GM21529 (cell line): ENCODE measurements around the gene TMEM51.
"Not testable (repeated sequence)": the region's sequence is repeated elsewhere in the genome, so short reads cannot be mapped to it uniquely, and the experiment has no call there.

ENCODE experiments used
- ATAC-seq: cut with Tn5 transposase; IDR thresholded peaks from one replicate; pipeline ENCODE4 v1.9.1; 2021; ENCODE audit not compliant: unreplicated experiment

Gene TMEM51

DNA sequence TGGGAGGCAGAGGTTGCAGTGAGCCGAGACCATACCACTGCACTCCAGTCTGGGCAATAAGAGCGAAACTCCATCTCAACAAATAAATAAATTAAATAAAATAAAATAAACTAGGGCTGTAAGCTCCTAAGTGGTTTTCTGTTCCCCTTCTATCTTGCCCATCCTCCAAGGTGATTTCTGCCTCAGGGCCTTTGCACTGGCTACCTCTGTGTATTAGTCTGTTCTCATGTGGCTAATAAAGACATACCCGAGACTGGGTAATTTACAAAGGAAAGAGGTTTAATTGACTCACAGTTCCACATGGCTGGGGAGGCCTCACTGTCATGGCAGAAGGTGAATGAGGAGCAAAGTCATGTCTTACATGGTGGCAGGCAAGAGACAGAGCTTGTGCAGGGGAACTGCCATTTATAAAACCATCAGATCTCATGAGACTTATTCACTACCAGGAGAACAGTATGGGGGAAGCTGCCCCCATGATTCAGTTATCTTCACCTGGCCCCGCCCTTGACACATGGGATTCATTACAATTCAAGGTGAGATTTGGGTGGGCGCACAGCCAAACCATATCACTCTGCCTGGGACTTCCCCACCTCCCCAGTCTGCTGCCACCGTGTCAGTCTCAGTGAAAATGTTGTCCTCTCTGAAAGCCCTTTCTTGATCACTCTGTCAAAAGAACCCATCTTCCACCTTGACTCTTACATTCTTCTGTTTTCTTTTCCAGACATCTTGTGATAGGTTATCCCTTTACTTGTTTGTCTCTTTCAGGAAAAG is 22.0 kb downstream of the TMEM51 start:
- not testable (repeated sequence) for ATAC-seq

DNA sequence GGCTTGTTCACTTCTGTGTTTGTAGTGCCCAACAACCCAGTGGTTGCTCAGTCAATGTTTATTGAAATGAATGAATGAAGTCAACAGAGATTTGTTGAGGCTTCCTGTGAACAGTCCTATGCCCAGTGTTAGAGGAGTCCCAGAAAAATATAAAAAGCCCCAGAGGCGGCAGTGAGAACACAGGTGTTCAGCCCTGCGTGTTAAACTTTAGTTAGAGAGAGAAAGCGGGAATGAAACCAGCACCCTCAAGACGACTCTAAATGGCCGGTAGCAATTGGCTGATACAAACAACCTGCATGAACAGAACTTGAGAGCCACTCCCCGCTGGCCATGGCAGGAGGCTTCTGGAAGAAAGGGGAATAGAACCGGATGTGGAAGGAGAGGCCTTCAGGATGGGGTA is 22.6 kb downstream of the TMEM51 start:
- no peak for ATAC-seq

DNA sequence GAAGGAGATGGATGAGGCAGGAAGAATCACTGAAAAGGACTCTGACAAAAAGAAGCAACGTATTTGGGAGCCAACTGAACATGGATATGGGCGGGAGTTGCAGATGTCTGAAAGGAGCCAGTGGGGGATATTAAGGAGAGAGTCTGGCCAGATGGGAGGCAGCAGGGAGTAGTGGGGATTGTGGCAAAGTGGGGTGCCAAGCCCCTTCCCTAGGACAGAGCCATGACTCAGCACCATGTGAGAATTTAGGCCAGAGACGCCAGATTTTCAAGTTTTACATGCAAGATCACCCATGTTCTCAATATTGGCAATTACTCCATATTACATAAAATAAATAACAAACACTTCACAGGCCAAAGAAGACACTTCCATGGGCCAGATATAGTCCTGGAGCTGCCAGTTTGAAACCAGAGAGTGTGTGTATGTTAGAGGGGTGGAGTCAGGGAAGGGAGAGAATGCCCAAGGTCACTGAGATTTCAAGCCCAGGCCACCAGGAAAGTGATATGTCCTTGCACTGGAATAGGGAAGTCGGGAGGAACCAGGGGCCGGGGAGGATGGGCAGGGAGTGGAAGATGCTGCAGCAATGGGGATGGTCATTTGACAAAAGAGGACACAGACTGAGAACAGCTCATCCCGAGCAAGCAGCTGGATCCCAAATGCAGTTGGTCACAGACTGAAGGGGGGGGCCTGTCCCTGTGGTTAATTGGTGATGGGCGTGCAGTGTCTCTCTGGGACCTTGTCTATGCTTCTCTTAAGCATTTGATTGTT is 23.5 kb downstream of the TMEM51 start:
- no peak for ATAC-seq

DNA sequence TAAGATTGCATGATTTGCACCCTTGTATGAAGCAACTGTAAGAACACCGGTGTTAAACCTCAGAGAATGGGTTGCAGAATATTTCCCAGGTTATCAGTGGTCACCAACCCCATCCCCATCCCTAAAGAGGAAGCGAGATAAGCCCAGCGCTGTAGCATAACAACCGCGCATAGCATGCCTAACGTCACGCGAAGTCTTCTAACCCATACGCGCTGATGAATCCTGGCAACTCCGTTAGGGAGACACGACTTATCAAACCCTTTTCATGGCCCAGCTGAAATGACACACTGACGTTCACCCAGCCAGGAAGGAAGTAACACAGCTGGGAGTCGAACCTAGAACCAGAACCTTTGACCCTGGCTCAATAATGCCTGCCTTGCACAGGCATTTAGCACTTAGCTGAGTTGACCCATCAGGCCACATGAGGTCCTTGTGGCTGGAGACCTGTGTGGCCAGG is 24.2 kb downstream of the TMEM51 start:
- no peak for ATAC-seq

DNA sequence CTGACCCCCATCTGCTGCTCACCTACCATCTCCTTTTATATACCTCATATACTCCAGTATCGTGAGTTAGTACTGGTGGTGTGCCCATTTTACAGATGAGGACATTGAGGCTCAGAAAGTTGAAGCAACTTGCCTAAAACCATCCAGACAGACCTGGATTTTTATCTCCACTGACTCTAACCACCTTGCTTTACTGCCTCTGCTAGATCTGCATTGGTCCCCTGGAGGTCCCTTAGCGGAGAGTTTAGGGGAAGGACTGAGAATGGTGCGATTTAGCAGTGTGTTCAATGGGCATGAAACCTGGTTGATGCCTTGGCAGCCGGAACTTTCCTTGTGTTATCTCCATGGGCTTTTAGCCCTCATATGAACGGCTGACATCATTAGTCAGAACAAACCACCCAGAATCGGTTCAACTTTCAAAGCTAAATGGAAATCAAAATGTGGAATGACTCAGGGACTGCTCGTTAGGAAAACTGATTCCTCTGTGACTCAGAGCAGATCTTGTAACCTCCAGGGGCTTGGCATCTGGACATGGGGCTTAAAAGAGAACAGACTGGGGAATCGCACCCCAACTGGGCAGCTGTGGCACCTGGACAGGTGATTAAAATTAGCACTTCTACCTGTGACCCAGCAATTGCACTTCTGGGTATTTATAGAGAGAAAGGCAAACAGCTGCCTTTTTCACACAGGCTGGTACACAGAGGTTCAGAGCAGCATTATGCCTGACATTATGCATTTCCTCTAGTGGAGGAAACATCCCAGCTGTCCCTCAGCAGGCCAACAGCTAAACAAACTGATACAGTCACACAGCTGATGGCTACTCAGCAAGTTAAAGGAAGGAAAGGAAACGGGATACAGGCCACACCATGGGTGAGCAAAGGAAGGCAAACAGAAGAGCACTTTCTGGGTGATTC is 25.3 kb downstream of the TMEM51 start:
- no peak for ATAC-seq

DNA sequence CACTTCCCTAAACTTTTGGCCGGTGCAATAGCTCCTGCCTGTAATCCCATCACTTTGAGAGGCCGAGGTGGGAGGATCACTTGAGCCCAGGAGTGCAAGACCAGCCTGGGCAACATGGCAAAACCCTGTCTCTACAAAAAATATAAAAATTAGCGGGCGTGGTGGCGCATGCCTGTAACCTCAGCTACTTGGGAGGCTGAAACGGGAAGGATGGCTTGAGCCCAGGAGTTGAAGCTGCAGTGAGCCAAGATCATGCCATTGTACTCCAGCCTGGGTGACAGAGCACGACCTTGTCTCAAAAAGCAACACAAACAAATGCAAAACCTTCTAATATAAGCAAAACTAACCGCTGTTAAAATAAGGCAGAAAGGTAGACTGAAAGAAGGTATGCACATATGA is 25.9 kb downstream of the TMEM51 start:
- ATAC-seq = no peak

DNA sequence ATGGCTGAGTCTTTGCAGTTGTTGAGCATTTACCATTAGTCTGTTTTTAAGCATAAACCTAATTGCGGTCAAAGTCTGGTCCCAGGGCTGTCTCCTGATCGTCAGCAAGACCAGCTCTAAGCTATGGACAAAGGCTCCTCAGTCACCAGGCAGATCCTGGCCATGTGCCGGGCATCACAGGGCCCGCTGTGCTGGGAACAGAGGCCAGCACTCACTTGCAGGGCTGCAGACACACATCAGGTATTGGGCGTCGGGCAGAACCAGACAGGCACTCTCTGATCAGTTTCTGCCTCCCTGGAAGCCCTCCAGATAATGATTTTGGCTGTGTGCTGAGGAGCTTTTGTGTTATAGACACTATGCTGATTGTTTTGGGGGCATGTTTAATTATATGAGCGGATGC is 26.6 kb downstream of the TMEM51 start:
- ATAC-seq = no peak

DNA sequence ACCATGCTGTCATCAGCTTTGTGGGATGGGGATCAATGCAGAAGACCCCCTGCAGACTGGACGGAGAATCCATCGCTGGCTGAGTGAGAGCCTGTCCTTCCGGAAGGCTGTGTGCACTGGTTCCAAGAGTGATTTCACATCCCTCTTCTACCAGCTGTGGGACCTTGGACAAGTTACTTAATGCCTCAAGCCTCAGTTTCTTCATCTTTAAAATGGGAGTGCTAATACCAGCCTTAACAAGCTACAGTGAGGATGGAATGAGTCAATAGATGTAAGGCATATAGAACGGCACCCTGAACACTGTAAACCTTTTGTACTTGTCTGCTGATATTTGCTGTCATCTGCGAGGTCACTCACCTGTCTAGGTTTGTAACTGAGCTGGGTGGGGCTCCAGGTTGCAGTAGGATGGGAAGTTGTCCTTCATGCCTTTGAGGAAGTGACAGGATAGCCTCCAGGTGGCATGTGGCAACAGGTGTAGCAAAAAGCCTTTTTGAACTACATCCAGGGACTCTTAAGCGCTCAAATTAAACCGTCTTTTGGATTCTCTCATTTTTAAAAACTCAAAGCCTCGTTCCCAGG is 27.5 kb downstream of the TMEM51 start:
- ATAC-seq = no peak

DNA sequence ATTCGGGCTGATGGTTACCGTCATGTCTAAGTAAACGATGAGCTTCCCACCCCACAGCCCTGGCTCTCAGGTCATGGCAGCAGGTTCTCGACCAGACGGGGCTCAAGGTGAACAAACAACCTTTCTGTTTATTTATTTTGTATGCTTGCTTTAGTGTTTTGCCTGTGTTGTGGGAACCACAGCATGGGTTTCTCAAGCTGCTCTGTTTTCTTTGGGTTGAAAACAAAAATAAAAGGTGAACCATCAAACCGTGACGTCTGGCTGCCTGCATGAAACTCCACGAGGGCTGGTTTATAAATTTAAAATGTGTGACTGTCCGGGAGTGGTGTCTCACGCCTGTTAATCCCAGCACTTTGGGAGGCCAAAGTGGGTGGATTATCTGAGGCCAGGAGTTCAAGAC is 28.0 kb downstream of the TMEM51 start:
- no peak for ATAC-seq

DNA sequence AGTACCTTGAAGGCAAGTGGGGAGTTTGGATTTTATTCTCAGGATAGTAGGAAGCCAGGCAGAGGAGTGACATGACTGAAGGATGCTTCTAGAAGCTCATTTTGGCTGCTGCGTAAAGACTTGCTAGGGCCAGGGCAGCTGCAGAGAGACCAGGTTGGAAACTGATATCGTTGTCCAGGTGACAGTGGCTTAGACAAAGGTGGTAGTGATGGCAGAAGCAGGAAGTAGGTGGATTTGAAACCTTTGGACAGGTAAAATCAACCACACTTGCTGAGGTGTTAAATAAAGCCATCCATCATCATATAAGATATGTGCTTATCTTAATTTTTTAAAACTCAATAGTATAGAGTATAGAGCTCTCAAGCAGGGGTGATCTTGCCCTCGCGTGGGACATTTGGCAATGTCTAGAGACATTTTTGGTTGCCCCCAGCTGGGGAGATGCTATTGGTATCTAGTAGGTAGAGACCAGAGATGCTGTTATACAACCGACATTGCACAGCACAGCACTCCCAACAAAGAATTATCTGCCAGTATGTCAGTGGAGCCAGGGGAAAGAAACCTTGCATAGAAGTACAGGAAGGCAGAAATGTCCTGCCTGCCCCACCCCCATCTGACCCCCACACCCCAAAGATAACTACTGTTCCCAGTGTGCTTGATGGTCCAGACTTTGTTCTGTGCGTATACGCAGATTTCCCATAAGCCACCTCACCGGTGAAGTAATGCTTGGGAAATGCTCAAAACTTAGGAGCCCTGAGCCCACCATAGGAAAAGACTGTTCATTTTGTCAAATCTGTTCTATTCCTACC is 31.1 kb downstream of the TMEM51 start:
- no peak for ATAC-seq

DNA sequence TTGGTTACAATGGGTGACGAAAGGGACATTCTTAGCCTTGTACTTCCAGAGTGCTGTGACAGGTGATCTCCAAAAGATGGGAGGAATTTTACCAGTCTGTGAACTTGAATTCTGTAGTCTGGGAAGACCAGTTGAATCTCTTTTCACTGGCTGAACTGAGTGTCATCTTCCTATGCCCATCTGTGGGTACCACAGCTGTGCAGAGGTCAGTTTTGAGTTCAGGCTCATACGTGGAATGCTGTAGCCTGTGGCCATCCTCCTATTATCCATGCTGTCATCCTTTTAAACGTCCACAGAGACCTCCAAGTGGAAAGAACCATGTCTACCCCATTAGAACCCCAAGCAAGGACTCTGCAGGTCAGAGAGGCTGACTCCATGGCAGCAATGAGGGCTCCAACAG is 32.1 kb downstream of the TMEM51 start:
- no peak for ATAC-seq

DNA sequence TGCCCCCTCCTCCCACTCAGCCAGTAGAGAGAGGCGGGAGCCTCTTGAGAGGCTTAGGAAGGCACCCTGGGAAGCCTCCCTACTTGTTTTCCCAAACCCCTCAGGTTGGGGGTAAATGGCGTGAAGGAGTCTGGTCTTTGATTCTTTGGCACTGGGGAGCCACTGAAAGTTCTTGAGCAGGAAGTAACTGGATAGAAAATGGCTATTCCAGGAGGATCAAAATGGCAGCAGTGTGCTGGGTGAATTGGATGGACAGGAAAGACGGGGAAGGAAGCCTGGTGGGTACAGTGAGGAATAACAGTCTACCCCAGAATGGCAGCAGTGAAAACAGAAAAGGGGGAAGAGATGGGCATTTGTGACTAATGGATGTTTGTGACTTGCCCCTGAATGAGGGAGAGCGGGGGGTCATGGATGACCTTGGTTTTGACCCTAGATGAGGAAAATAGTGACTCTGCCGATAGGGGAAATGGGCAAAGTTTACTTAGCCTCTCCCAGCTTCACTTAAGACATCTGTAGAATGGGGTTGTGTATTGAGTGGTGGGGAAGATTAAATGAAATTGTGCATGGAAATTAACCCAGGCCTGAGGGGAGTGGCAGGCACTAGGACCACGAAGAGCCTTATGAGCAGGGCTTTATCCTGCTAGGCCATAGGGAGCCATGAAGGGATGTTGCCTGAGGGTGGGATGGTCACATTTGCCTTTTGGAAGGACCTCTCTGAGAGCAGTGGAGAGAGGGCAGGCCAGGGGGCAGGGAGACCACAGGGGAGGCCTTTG is 32.7 kb downstream of the TMEM51 start:
- ATAC-seq = no peak

DNA sequence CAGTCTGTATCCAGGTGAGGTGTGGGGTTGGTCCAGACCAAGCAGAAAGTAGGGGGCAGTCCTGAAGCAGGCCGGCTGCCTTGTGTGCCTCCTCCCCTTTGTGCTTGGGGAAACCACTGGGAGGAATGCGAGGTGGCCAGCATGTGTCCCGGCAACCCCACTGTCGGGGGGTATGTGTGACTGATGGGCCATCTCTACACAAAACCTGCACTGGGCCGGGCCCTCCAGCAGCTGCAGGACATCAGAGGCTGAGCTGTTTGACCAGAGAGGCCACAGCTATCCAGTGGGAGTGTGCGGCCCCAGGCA is 33.3 kb downstream of the TMEM51 start:
- ATAC-seq = no peak

DNA sequence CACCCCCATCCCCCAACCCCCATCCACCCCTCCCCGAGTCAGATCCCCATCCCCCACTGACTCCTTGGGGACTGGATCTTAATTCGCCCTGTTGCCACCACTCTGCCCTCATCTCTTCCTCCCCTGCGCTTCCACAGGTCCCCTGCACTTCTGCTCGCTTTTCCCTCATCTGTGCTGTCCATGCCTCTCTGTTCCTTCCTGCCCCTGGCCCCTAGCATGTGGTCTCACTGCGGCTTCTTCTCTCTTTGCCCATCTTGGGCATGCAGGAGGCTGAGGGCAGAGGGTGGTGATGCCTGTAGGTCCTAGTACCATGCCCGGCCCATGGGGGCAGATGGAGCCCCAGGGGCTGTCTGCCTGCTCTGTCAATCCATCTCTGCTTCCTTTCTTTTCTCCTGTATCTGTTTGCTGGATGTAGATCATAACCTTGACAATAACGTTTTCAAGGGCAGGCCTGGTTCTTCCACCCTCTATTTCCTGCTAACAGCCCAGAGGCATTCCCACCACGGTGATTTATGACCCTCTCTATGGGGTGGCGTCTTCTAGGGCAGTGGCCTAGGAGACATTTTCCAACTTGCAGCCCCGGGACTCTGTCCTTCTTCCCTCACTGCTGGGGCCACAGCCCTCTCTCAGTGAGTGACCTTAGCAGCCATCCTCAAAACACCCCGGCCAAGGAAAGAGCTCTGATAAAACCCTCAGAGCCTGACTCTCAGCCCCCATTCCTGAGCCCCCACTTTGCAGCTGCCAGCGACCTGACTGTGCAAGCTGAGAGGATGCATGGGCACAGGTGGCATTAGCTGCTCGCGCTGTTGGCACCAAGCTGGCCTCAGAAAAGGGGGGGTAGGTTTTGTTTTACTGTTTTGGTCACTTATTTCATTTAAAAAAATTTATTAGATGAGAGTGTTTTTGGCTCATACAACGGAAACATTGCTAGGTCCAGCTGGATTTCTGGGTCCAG is 33.9 kb downstream of the TMEM51 start:
- ATAC-seq = no peak

DNA sequence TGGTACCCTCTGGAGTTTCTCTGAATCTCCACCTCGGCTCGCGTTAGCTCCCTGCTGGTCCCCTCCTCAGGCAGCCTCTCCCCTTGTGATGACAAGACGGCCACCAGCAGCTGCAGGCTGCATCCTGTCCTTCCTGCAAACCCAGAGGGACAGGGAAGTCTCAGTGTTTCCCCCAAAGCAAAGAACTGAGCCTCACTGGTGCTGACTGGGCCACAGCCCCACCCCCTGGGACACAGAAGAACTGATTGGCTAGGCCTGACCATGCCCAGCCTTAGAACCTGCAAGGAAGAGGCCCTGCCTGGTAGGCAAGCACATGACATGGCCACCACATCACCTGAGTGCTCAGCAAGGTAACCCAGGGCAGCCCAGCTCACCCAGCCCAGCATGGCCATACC is 34.6 kb downstream of the TMEM51 start:
- no peak for ATAC-seq

DNA sequence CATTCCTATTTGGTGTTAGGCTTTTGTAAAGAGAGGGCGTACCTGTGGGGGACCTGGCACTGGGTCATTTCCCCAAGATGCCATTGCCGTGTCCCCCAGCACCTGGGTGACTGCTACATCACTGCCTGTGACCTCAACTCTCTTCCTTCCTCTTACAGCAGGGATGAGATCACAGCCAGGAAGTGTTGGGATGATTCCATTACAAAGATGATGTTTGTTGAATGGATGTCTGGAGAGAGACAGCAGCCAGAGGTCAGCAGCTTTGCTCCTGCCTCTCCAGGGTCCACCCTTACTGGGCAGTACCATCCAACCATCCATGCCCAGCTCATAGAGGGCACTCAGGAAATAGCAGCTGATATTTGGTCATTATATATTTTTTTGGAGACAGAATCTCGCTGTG is 35.1 kb downstream of the TMEM51 start:
- no peak for ATAC-seq

DNA sequence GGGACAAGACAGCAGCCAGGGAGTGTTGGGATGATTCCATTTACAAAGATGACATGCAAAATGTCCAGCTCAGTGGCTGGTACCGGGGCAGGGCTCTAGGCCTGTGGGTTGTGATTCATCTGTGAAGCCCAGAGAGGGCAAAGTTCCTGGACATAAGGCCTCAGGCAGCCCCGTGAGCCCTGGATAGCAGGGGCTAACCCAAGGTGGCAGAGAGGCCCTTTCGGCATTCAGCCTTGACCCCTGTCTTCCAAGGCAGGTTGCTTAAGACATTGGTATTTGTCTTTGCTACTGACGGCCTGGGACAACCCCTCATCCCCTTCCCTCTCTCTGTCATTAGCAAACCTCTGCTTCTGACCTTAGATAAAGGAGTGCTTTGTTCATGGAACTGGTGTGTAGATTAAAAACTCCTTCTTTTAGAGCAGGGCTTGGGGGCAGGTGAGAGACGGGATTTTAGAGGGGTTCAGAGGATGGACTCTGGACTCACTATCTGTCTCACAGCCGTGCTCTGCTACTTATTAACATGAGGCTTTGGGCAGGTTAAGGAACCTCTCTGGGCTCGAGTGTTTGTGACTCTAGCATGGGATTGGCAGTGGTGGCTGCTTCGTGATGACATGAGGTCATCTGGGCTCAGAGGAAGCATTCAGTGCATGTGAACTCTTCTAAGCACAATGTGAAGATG is 36.3 kb downstream of the TMEM51 start:
- ATAC-seq = no peak

DNA sequence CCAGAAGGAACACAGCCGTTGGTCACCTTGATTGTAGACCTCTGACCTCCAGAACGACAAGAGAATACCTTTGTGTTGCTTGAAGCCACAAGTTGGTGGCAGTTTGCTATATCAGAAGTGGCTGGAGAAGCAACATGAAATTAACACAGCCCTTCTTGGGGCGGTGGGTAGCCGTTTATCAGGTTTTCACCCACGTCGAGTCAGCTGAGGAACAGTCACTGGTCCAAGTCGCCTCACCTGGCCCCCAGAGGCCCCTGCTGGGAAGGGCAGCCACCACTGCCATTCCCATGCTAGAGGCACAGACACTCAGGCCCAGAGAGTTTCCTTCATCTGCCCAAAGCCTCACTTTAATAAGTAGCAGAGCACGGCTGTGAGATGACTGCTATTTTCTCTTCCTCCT is 37.7 kb downstream of the TMEM51 start:
- no peak for ATAC-seq
